ENCODE measurements around the gene WDR91. TPM values are rescaled to one million over a fixed set of nuclear protein-coding genes. Genes with fewer than 3 reads are reported as not detected.
A peak's percentile ranks its signal among the peaks of the same experiment; 100 is the strongest.
"Not testable (repeated sequence)": the region's sequence is repeated elsewhere in the genome, so short reads cannot be mapped to it uniquely, and the experiment has no call there.

WDR91 gene
- total RNA-seq = 13.6 TPM

DNA sequence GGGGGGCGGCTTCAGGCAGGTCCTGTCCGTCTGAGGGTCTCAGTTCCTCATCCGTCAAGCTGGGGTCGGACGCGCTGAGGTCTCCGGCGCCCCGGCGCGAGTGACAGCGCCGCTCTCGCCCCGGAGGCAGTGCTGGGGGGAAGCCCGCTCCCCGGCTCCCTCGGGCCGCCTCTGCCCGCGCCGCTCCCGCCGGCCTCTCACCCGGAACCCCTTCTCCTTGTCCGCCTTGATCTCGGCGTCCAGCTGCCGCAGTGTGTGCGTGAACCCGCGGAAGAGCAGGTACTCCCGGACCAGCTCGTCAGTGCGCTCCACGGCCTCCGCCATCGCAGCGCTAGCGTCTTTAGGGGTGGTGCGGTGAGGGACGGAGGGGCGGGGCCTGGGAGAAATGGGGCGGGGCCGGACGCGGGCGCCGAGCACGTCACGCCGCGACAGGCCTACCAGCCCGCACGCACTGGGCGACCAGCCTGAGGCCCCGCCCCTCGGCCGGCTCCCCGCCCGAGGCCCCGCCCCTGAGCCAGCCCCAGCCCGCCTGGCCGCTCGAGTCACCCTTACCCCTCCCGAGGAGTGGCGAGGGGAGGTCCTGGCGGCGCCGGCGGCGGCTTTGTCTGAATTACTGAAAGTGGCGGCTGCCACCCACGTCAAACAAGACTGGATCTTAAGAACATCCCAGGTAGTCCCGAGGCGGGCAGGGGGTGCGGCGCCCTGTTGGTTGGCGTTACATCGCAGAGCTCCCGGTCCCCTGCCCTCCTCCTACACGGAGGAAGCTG, at the start of gene WDR91:
WDR91 (minus strand) TSS at position 348 of the 767 bp plus-strand sequence; CDS start at position 324, 24 bp downstream.
- DNase-seq = peak; percentile 97

DNA sequence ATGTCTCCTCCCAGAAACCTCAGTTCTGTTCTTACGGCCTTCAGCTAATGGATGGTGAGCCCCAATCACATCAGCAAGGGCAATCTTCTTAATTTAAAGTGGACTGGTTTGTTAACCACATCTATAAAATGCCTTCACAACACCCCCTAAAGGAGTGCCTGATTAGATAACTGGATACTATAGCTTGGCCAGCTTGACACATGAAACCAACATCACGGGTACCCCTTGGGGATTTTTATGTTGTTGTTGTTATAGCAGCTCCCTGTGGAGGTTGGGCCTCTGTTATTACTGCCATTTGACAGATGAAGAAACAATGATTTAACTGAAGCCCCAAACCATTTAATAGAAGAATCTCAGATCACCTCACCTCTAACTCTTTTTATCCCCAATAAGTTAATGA, 49.1 kb upstream of the WDR91 start:
- no peak for DNase-seq

GRCh38 chr7:135259702-135260101, 48.4 kb upstream of the WDR91 start:
- no peak for DNase-seq

GRCh38 chr7:135258585-135258984, 47.3 kb upstream of the WDR91 start:
- DNase-seq = no peak

DNA sequence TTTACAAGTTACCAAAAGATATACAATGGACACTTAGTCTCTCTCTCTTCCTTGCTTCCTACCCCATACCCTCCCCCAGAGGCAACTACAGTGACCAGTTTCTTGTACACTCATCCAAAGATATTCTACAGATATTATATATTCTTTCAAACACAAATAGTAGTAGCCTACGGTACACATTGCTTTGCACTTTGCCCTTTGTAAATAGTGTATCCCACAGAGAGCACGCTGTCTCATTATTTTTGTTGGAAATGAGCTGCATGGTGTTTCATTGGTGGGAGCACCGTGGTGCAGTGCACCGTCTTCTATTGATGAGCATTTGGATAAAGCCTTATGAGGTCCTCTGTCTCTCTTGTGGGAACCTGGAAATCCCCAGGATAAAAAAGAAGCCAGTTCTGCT, 46.5 kb upstream of the WDR91 start:
- DNase-seq = no peak

- DNase-seq = peak; percentile 83
Measured at GRCh38 chr7:135253851-135254771, 42.8 kb upstream of the WDR91 start.

DNA sequence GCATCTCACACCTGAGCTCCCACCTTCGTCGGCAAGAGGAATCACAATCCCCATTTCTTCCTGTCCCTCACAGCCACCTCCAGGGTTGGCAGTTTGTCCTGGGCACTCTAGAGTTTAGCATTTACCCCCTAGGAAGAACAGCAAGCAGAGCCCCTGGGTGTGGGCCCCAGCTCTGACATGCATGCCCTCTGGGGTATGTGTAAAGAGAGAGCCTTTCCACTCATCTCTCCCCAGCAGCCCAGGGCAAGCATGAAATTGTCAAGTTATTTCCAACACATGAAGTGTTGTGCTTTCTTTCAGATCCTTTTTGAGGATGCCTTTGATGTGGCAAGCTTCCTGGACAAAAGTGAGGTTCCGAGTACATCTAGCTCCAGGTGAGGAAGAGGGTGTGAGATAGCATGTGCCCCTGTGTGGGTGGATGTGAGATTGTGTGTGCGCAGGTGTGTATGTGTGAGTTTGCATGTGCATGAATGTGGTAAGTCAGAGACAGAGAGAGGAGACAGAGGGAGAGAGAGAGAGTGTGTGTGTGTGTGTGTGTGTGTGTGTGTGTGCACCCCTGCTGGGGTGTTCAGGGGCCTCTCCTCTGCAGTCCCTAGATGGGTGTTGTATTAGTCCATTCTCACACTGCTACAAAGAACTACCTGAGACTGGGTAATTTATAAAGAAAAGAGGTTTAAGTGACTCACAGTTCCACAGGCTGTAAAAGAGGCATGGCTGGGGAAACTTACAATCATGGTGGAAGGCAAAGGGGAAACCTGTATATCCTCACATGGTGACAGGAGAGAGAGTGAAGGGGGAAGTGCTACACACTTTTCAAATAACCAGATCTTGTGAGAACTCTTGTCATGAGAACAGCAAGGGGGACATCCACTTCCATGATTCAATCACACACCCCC, 40.4 kb upstream of the WDR91 start:
- DNase-seq = no peak

DNA sequence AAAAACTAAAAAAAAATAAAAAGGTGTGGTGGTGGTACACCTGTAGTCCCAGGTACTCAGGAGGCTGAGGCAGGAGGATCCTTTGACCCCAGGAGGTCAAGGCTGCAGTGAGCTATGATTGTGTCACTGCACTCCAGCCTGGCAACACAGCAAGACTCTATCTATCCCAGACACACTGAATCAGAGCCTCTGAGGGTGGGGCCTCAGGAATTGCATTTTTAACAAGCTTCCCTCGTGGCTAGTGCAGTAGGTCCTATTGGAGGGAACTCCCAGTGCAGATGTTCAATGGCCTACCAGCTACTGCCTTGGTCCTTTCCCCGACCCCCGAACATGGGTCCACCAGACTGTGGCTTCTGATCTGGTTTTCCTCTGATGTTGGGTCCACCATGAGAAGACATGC, 37.2 kb upstream of the WDR91 start:
- DNase-seq = no peak

GRCh38 chr7:135247746-135248471, 36.6 kb upstream of the WDR91 start:
- no peak for DNase-seq

DNA sequence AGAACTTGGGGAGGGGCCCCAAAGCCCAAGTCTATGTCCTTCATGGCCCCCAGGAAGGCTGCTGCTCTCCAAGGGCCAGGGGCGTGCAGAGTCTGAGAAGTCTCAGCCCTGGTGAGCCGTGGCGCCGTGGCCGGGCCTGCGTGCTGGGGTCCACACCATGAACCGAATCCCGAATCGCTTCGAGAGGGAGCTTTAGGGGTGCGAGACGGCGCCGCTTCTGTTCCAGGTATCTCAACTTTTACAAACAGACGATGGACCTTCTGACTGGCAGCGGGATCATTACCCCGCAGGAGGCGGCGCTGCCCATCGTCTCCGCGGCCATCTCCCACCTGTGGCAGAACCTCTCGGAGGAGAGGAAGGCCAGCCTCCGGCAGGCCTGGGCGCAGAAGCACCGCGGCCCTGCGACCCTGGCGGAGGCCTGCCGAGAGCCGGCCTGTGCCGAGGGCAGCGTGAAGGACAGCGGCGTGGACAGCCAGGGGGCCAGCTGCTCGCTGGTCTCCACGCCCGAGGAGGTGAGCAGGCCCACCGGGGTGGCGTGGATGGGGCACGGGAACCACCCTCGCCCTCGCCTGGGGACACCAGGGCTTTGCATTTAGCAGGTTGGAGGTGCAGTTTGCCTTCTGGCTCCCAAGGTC, 35.0 kb upstream of the WDR91 start:
- DNase-seq = no peak

- no peak for DNase-seq
Measured at GRCh38 chr7:135245226-135246190, 34.2 kb upstream of the WDR91 start.

GRCh38 chr7:135242096-135242684, 30.9 kb upstream of the WDR91 start:
- DNase-seq = no peak

DNA sequence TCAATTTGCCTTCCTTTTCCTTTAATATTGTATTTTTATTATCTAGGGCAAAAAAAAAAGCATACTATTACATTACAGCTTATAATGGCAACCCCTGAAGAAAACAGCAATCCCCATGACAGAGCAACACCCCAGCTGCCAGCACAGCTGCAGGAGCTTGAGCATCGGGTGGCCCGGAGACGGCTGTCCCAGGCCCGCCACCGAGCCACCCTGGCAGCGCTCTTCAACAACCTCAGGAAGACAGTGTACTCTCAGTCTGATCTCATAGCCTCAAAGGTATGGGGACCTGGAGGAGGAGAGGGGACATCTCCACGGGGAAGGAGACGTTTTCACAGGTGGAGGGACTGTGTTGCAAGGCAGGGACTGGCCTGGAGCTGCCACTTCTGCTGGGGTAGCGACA, 29.1 kb upstream of the WDR91 start:
- no peak for DNase-seq

DNA sequence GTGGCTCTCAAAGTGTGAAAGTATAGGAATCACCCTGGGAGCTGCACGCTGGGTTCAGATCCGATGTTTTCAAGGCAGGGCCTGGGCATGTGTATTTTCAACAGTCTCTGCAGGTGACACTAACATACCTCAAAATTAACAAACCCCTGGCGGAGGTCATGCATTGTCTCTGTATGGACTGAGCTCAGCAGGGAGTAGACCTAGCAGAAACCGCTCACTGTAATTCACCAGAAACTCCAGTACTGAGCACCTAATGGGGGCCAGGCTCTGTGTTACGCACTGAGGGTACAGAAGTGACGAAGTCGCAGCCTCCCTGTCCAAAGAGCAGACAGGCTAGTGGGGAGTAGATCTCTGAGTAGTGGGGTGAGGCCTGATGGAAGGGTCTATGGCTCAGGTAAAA, 27.9 kb upstream of the WDR91 start:
- DNase-seq = no peak

DNA sequence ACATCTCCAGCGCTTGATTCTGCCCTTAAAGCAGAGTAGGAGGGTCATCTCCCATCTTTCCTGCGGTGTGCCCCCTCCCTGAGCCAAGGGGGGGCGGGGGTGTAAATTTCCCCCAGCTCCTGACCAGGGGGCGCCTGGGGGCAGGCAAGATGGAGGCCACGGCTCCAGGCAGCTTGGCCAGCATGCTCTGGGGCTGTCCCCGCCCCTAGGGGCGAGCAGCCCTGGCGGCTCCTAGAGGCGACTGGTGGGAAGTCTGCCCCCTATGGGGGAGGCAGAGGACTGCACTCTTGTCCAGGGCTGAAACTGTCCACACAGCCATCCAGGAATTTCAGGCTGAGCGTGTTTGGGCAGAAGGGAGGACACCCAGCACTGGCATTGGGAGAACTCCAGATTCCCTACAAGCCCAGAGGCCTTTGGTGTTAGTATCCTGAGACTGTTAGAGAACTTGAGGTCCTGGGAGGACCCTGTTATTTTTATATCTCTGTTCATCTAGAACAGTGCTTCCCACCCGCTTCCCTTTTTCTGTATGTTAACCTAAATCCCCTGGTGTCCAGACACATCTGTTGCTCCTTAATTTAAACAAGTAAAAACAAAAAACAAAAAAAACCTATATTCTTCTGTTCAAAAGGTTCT, 26.9 kb upstream of the WDR91 start:
- no peak for DNase-seq

GRCh38 chr7:135236727-135237126, 25.4 kb upstream of the WDR91 start:
- no peak for DNase-seq

DNA sequence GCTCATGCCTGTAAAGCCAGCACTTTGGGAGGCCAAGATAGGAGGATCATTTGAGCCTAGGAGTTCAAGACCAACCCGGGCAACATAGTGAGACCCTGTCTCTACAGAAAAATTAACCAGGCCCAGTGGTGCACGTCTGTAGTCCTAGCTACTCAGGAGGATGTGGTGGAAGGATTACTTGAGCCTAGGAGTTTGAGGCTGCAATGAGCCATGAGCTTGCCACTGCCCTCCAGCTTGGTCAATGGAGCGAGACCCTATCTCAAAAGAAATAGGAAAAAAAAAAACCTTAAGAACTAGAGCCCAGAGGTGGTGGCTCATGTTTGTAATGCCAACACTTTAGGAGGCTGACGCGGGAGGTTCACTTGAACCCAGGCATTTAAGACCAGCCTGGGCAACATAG, 24.5 kb upstream of the WDR91 start:
- DNase-seq = no peak

- DNase-seq = no peak
Measured at GRCh38 chr7:135234727-135235126, 23.4 kb upstream of the WDR91 start.

DNA sequence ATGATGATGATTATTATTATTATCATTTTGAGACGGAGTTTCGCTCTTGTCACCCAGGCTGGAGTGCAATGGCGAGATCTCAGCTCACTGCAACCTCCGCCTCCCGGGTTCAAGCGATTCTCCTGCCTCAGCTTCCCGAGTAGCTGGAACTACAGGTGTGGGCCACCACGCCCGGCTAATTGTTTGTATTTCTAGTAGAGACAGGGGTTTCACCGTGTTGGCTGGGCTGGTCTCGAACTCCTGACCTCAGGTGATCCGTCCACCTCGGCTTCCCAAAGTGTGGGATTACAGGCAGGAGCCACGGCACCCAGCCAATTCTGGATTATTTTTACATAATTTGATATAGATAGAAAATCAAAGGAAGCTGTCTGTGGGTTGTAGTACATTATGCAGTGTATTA, 22.8 kb upstream of the WDR91 start:
- DNase-seq = not testable (repeated sequence)

Data from occipital lobe (tissue), 2 donors.